Measurements from ENCODE around the gene MRM1.

- TF ChIP-seq CTCF (IDR thresholded peaks at IDR 0.05), result no peak
- TF ChIP-seq POLR2AphosphoS5 (IDR thresholded peaks at IDR 0.05), result no peak
Observed at GRCh38 chr17:36614933-36615332, 13.6 kb downstream of the MRM1 start.

Data from suprapubic skin (tissue), 3 donors.